Measurements from ENCODE around the gene ILK. TPM values are rescaled to one million over a fixed set of nuclear protein-coding genes. Genes with fewer than 3 reads are reported as not detected.

ILK gene
- total and polyA plus RNA-seq, 7 donors, result 68.3 to 173 (median 90.3) TPM

DNA sequence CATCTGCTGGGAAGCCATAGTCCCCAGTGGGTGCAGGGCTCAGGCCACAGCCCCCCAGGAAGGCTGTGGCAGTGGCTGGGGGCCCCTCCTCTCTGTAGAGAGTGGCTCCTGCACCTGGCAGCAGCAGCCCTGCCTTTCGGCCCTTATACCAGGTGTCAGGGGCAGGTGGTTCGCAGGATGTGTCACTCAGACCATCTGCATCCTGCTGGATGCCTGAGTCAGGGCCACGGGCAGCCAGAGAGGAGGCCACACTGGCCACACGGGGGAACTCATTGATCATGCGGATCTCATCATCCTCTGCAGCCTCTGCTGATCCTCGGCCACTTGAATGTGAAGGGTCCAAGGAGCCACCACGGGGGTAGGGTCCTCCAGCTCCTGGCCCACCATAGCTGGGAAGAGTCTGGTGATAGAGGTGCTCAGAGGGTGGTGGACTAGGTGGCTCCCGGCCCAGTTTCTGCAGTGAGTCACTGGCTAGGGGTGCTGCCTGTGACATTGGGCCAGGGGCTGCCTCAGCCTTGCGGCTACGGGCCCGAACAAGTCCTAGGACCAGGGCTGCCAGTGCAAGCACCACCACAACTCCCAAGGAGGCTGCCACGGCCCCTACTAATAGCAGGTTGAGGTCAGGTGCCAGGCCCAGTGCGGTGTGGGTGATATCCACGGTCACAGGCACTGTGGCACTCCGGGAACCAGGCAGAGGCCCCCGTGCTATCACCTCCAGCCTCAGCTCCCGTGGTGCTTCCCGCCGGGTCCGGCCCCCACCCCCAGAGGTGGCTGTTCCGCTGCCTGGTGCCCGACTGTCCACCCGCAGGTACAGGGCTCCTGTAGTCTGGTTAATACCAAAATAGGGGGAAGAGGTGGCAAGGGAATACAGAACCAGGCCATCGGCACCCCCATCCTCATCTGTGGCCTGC, 18.9 kb downstream of the ILK start:
- DNase-seq, result no peak
- TF ChIP-seq, protein P1, sequence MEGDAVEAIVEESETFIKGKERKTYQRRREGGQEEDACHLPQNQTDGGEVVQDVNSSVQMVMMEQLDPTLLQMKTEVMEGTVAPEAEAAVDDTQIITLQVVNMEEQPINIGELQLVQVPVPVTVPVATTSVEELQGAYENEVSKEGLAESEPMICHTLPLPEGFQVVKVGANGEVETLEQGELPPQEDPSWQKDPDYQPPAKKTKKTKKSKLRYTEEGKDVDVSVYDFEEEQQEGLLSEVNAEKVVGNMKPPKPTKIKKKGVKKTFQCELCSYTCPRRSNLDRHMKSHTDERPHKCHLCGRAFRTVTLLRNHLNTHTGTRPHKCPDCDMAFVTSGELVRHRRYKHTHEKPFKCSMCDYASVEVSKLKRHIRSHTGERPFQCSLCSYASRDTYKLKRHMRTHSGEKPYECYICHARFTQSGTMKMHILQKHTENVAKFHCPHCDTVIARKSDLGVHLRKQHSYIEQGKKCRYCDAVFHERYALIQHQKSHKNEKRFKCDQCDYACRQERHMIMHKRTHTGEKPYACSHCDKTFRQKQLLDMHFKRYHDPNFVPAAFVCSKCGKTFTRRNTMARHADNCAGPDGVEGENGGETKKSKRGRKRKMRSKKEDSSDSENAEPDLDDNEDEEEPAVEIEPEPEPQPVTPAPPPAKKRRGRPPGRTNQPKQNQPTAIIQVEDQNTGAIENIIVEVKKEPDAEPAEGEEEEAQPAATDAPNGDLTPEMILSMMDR (IDR thresholded peaks at IDR 0.05), result no peak
- no peak for ATAC-seq
- Histone ChIP-seq H3K4me1 (peaks cover 20% of the 10 kb centered on the region), H3K4me3 (no peak overlapping the region), H3K27me3 (ENCODE audit: insufficient read depth in 3 of 3, low read length in 2 of 3) (no peaks in the 10 kb centered on the region), H3K27ac (no peak overlapping the region), H3K36me3 (ENCODE audit: insufficient read depth in 1 of 2, low read depth in 1 of 2) (peaks cover 0 to 16% of the 10 kb centered on the region in 2 donors), H3K9me3 (no peaks in the 10 kb centered on the region)
- intact Hi-C loops (cut with DNase I), result no loop called here
- WGBS, 3 donors, result 85 to 87% (median 86%) methylated on average over 24 of the region's 24 CpGs

- no peak overlapping the region for H3K4me3 ChIP-seq
- H3K27ac ChIP-seq, result no peak overlapping the region
- no peaks in the 10 kb centered on the region for H3K27me3 ChIP-seq (ENCODE audit: insufficient read depth in 3 of 3, low read length in 2 of 3)
- 79 to 85% (median 82%) methylated on average over 31 of the region's 31 CpGs for WGBS, 3 donors
- DNase-seq (no peak), ATAC-seq (no peak)
- H3K36me3 ChIP-seq (ENCODE audit: insufficient read depth in 1 of 2, low read depth in 1 of 2), result peaks cover 0 to 16% of the 10 kb centered on the region in 2 donors
- intact Hi-C loops (cut with DNase I), result no loop called here
- H3K9me3 ChIP-seq, result no peaks in the 10 kb centered on the region
- peaks cover 8% of the 10 kb centered on the region for H3K4me1 ChIP-seq
- TF ChIP-seq, protein P1 (IDR thresholded peaks at IDR 0.05), result no peak
These were observed 20.1 kb downstream of the ILK start for GRCh38 chr11:6623391-6624363.

- Histone ChIP-seq H3K9me3 (no peaks in the 10 kb centered on the region), H3K27ac (no peak overlapping the region), H3K36me3 (ENCODE audit: insufficient read depth in 1 of 2, low read depth in 1 of 2) (peaks cover 0 to 22% of the 10 kb centered on the region in 2 donors), H3K4me1 (no peaks in the 10 kb centered on the region), H3K27me3 (ENCODE audit: insufficient read depth in 3 of 3, low read length in 2 of 3) (no peaks in the 10 kb centered on the region), H3K4me3 (no peak overlapping the region)
- intact Hi-C loops (cut with DNase I), result no loop called here
- DNase-seq, result no peak
- no peak for ATAC-seq
- WGBS, 3 donors, result 60 to 84% (median 78%) methylated on average over 12 of the region's 12 CpGs
- TF ChIP-seq, protein P1 (IDR thresholded peaks at IDR 0.05), result no peak
These were observed 21.7 kb downstream of the ILK start for GRCh38 chr11:6625156-6625831.

- DNase-seq, result peak in 1 of 2 donors; percentile 50
- WGBS, 3 donors, result 89 to 93% (median 89%) methylated on average over 17 of the region's 17 CpGs
- ATAC-seq, result no peak
- Histone ChIP-seq H3K9me3 (no peaks in the 10 kb centered on the region), H3K27ac (no peak overlapping the region), H3K27me3 (ENCODE audit: insufficient read depth in 3 of 3, low read length in 2 of 3) (no peaks in the 10 kb centered on the region), H3K4me3 (no peak overlapping the region), H3K4me1 (no peaks in the 10 kb centered on the region), H3K36me3 (ENCODE audit: insufficient read depth in 1 of 2, low read depth in 1 of 2) (peaks cover 0 to 22% of the 10 kb centered on the region in 2 donors)
- TF ChIP-seq, protein P1 (IDR thresholded peaks at IDR 0.05), result no peak
- intact Hi-C loops (cut with DNase I), result no loop called here
These were observed 22.4 kb downstream of the ILK start for GRCh38 chr11:6625832-6626420.
